ENCODE data around the gene SLC25A38. TPM values are rescaled to one million over a fixed set of nuclear protein-coding genes. Genes with fewer than 3 reads are reported as not detected.
"Not testable (repeated sequence)": the region's sequence is repeated elsewhere in the genome, so short reads cannot be mapped to it uniquely, and the experiment has no call there.

The SLC25A38 gene
- polyA plus RNA-seq, 1 donor from 2014 or later = 32.5 TPM

DNA sequence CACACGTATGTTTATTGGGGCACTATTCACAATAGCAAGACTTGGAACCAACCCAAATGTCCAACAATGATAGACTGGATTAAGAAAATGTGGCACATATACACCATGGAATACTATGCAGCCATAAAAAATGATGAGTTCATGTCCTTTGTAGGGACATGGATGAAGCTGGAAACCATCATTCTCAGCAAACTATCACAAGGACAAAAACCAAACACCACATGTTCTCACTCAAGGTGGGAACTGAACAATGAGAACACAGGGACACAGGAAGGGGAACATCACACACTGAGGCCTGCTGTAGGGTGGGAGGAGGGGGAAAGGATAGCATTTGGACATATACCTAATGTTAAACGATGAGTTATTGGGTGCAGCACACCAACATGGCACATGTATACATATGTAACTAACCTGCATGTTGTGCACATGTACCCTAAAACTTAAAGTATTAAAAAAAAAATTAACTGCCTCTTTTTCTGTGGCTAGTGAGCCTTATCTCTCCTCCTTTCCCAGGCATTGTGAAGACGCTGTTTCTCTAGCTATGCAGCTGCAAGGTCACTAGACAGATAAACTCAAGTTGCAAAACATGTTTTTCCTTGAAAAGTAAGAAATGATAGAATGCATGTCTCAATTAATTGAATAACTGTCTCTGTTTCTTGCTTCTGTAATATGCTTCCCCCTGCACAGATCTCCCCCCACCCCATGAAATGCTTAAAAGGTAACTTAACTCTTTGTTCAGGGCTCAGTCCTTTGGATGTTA, 29.8 kb upstream of the SLC25A38 start:
- H4K20me1 ChIP-seq (ENCODE audit: insufficient read depth); H3K4me3 ChIP-seq (ENCODE audit: low read length); H3K27me3 ChIP-seq (ENCODE audit: insufficient read depth, low read depth, low read length); H3K9me2 ChIP-seq (ENCODE audit: insufficient read depth, low read length); H3K9ac ChIP-seq (ENCODE audit: low read length); H3K79me2 ChIP-seq (replicated peaks; ENCODE audit: insufficient read depth, low read length); H3F3A ChIP-seq (ENCODE audit: insufficient read depth, low read length, poor library complexity, severe bottlenecking); H3K9me3 ChIP-seq (ENCODE audit: low read length); H3K27ac ChIP-seq (ENCODE audit: low read length); H2AFZ ChIP-seq (ENCODE audit: low read depth, low read length); H3K4me2 ChIP-seq (ENCODE audit: low read length); H3K36me3 ChIP-seq (ENCODE audit: insufficient read depth, low read length): not testable (repeated sequence)

DNA sequence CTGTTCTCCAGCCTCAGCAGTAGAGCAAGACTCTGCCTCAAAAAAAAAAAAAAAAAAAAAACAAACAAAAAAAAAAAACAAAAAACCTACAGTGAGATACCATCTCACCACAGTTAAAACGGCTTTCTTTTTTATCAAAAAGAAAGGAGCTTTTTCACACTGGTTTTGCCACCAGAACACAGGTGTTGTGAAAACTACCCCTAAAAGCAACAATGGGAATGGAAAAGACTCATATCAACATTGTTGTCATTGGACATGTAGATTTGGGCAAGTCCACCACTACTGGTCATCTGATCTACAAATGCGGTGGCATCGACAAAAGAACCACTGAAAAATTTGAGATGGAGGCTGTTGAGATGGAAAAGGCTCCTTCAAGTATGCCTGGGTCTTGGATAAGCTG, 24.8 kb upstream of the SLC25A38 start:
- Histone ChIP-seq H3K27me3 (ENCODE audit: insufficient read depth, low read depth, low read length) (no peaks in the 10 kb centered on the region), H3F3A (ENCODE audit: insufficient read depth, low read length, poor library complexity, severe bottlenecking) (no peaks in the 10 kb centered on the region), H2AFZ (ENCODE audit: low read depth, low read length) (no peak overlapping the region), H4K20me1 (ENCODE audit: insufficient read depth) (no peaks in the 10 kb centered on the region), H3K9me3 (ENCODE audit: low read length) (no peaks in the 10 kb centered on the region), H3K27ac (ENCODE audit: low read length) (no peak overlapping the region), H3K79me2 (replicated peaks; ENCODE audit: insufficient read depth, low read length) (no peaks in the 10 kb centered on the region), H3K4me2 (ENCODE audit: low read length) (no peak overlapping the region), H3K9ac (ENCODE audit: low read length) (no peak overlapping the region), H3K9me2 (ENCODE audit: insufficient read depth, low read length) (no peaks in the 10 kb centered on the region), H3K36me3 (ENCODE audit: insufficient read depth, low read length) (no peaks in the 10 kb centered on the region), H3K4me3 (ENCODE audit: low read length) (no peak overlapping the region)
- no peak for TF ChIP-seq MXI1 (conservative IDR thresholded peaks at IDR 0.05; ENCODE audit: poor library complexity, severe bottlenecking)
- no peak for TF ChIP-seq EP300 (conservative IDR thresholded peaks at IDR 0.05; ENCODE audit: poor library complexity, severe bottlenecking)
- no peak for TF ChIP-seq POLR2AphosphoS5 (IDR thresholded peaks at IDR 0.05)
- no peak for TF ChIP-seq RAD21 (conservative IDR thresholded peaks at IDR 0.05)
- TF ChIP-seq, protein P1, sequence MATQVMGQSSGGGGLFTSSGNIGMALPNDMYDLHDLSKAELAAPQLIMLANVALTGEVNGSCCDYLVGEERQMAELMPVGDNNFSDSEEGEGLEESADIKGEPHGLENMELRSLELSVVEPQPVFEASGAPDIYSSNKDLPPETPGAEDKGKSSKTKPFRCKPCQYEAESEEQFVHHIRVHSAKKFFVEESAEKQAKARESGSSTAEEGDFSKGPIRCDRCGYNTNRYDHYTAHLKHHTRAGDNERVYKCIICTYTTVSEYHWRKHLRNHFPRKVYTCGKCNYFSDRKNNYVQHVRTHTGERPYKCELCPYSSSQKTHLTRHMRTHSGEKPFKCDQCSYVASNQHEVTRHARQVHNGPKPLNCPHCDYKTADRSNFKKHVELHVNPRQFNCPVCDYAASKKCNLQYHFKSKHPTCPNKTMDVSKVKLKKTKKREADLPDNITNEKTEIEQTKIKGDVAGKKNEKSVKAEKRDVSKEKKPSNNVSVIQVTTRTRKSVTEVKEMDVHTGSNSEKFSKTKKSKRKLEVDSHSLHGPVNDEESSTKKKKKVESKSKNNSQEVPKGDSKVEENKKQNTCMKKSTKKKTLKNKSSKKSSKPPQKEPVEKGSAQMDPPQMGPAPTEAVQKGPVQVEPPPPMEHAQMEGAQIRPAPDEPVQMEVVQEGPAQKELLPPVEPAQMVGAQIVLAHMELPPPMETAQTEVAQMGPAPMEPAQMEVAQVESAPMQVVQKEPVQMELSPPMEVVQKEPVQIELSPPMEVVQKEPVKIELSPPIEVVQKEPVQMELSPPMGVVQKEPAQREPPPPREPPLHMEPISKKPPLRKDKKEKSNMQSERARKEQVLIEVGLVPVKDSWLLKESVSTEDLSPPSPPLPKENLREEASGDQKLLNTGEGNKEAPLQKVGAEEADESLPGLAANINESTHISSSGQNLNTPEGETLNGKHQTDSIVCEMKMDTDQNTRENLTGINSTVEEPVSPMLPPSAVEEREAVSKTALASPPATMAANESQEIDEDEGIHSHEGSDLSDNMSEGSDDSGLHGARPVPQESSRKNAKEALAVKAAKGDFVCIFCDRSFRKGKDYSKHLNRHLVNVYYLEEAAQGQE (IDR thresholded peaks at IDR 0.05; ENCODE audit: borderline replicate concordance) = no peak
- no peak for TF ChIP-seq TAF1 (IDR thresholded peaks at IDR 0.05; ENCODE audit: low read depth)
- TF ChIP-seq, protein P2, sequence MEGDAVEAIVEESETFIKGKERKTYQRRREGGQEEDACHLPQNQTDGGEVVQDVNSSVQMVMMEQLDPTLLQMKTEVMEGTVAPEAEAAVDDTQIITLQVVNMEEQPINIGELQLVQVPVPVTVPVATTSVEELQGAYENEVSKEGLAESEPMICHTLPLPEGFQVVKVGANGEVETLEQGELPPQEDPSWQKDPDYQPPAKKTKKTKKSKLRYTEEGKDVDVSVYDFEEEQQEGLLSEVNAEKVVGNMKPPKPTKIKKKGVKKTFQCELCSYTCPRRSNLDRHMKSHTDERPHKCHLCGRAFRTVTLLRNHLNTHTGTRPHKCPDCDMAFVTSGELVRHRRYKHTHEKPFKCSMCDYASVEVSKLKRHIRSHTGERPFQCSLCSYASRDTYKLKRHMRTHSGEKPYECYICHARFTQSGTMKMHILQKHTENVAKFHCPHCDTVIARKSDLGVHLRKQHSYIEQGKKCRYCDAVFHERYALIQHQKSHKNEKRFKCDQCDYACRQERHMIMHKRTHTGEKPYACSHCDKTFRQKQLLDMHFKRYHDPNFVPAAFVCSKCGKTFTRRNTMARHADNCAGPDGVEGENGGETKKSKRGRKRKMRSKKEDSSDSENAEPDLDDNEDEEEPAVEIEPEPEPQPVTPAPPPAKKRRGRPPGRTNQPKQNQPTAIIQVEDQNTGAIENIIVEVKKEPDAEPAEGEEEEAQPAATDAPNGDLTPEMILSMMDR (IDR thresholded peaks at IDR 0.05; ENCODE audit: poor library complexity, severe bottlenecking) = no peak
- no peak for TF ChIP-seq SMC3 (conservative IDR thresholded peaks at IDR 0.05; ENCODE audit: poor library complexity)
- TF ChIP-seq EZH2 (IDR thresholded peaks at IDR 0.05; ENCODE audit: borderline replicate concordance, insufficient read depth, low read length, poor library complexity, severe bottlenecking) = no peak

Data from neural cell (in vitro differentiated cells).